B cell (primary cell): Measurements from ENCODE around the gene RAB3D. TPM values are rescaled to one million over a fixed set of nuclear protein-coding genes. Genes with fewer than 3 reads are reported as not detected.
A peak's percentile ranks its signal among the peaks of the same experiment; 100 is the strongest.

Source experiments
- ATAC-seq: fragments of 200-7000 bp; cut with Tn5 transposase; one replicate; pipeline ENCODE4 v1.10.0; 2021; ENCODE audit warnings: low read depth, mild to moderate bottlenecking, moderate number of reproducible peaks, moderate library complexity
- CTCF ChIA-PET: fragments of 350-600 bp; sonication (Branson Sonifier 250); formaldehyde crosslinking; loops from one replicate; lab custom pipeline; 2021; ENCODE audit warnings: antibody characterized with exemption, inconsistent platforms; lab: Charles Lee
- POLR2A ChIA-PET: fragments of 350-600 bp; sonication (Branson Sonifier 250); formaldehyde crosslinking; loops from one replicate; lab custom pipeline; 2021; ENCODE audit warnings: antibody characterized with exemption; lab: Charles Lee
- DNase-seq: peaks from one replicate; pipeline ENCODE4 v3.0.0; 2013
- H2AFZ ChIP-seq: 2 replicates; pipeline ENCODE4 v1.6.1; 2012; ENCODE audit warnings: mild to moderate bottlenecking, low read depth, low read length; ENCODE audit not compliant: insufficient read depth, poor library complexity, severe bottlenecking
- H3K27ac ChIP-seq, 2 donors: 1 replicate in 1 of 2; 2 replicates in 1 of 2; pipeline ENCODE4 v1.5.1; 2012 to 2013; ENCODE audit warnings: low read length in 2 of 2, mild to moderate bottlenecking in 2 of 2, moderate library complexity in 1 of 2
- H3K27me3 ChIP-seq, 4 experiments: fragments of 200-600 bp in 1 of 4; sonication (generic) in 1 of 4; replicated peaks in 1 of 4; 1 replicate in 2 of 4; 2 replicates in 2 of 4; pipeline versions ENCODE4 v1.6.1 to v1.7.0; 2013 to 2016; ENCODE audit warnings: low read length in 3 of 4, mild to moderate bottlenecking in 2 of 4, mixed read lengths in 1 of 4, moderate library complexity in 1 of 4; ENCODE audit not compliant: insufficient read depth in 4 of 4, control insufficient read depth in 3 of 4; ENCODE audit errors: control extremely low read depth in 1 of 4
- H3K36me3 ChIP-seq, 2 experiments: replicated peaks in 1 of 2; 1 replicate in 1 of 2; 2 replicates in 1 of 2; pipeline versions ENCODE4 v1.6.1 to v1.7.1; 2013; ENCODE audit warnings: low read length in 1 of 2; ENCODE audit not compliant: insufficient read depth in 2 of 2, control insufficient read depth in 1 of 2; ENCODE audit errors: control extremely low read depth in 1 of 2, extremely low read depth in 1 of 2
- H3K4me1 ChIP-seq, 2 donors: fragments of 200-600 bp in 1 of 2; sonication (generic) in 1 of 2; 1 replicate in 1 of 2; 2 replicates in 1 of 2; pipeline versions ENCODE4 v1.5.1 to v1.6.1; 2013 to 2017; ENCODE audit warnings: low read length in 2 of 2; ENCODE audit not compliant: control insufficient read depth in 2 of 2, insufficient read depth in 2 of 2
- H3K4me2 ChIP-seq: replicated peaks from 2 replicates; pipeline ENCODE3; 2012; ENCODE audit warnings: mild to moderate bottlenecking, low read depth, low read length; ENCODE audit not compliant: poor library complexity, severe bottlenecking
- H3K4me3 ChIP-seq, 5 experiments: fragments of 200-600 bp in 1 of 5; sonication (generic) in 1 of 5; 1 replicate in 3 of 5; 2 replicates in 2 of 5; pipeline versions ENCODE4 v1.5.1 to v1.7.0; 2011 to 2016; ENCODE audit warnings: low read length in 4 of 5, mild to moderate bottlenecking in 4 of 5, low read depth in 2 of 5, control low read depth in 1 of 5, moderate library complexity in 1 of 5; ENCODE audit not compliant: insufficient read depth in 1 of 5; ENCODE audit errors: control extremely low read depth in 1 of 5, extremely low read depth in 1 of 5
- H3K79me2 ChIP-seq: fragments of 200-600 bp; sonication (generic); one replicate; pipeline ENCODE4 v1.6.0; 2016; ENCODE audit warnings: low read length; ENCODE audit not compliant: control insufficient read depth, insufficient read depth
- H3K9ac ChIP-seq: fragments of 200-600 bp; sonication (generic); 2 replicates; pipeline ENCODE4 v1.6.1; 2017; ENCODE audit warnings: mild to moderate bottlenecking, low read length, moderate library complexity
- H3K9me3 ChIP-seq, 3 donors: one replicate each; pipeline versions ENCODE4 v1.6.1 to v1.7.1; 2013; ENCODE audit warnings: low read length in 2 of 3; ENCODE audit not compliant: control insufficient read depth in 2 of 3, insufficient read depth in 1 of 3; ENCODE audit errors: control extremely low read depth in 1 of 3
- H4K20me1 ChIP-seq: 2 replicates; pipeline ENCODE4 v1.6.0; 2012; ENCODE audit warnings: mild to moderate bottlenecking, low read length; ENCODE audit not compliant: insufficient read depth, control insufficient read depth, poor library complexity, severe bottlenecking
- H3K27ac Mint-ChIP-seq: one replicate; pipeline ENCODE4 v1.8.0; 2021; ENCODE audit warnings: mixed read lengths
- H3K27me3 Mint-ChIP-seq: one replicate; pipeline ENCODE4 v1.8.0; 2021; ENCODE audit warnings: mixed read lengths
- H3K4me1 Mint-ChIP-seq: one replicate; pipeline ENCODE4 v1.8.0; 2021; ENCODE audit warnings: mixed read lengths
- H3K4me3 Mint-ChIP-seq: one replicate; pipeline ENCODE4 v1.8.0; 2021; ENCODE audit warnings: mixed read lengths
- H3K9me3 Mint-ChIP-seq: one replicate; pipeline ENCODE4 v1.8.0; 2022; ENCODE audit warnings: mixed read lengths; ENCODE audit not compliant: insufficient read depth
- EZH2 ChIP-seq: IDR thresholded peaks from 2 replicates; pipeline ENCODE4 v1.6.1; 2012; ENCODE audit warnings: borderline replicate concordance, low read depth, mild to moderate bottlenecking, moderate library complexity, low read length; ENCODE audit not compliant: insufficient read depth, poor library complexity, severe bottlenecking
- WGBS: methylation state at CpG from one replicate; pipeline ENCODE4 v1.1.5; 2013; ENCODE audit warnings: missing lambda C conversion rate; ENCODE audit not compliant: insufficient coverage; 5-methylcytosine and 5-hydroxymethylcytosine counted together
- intact Hi-C: fragments of 100-400 bp; cut with micrococcal nuclease; formaldehyde crosslinking; loops from one replicate; pipeline ENCODE4 v1.10.0; 2022
- polyA plus RNA-seq: library from polyadenylated mRNA; depleted of rRNA; stranded (reverse); fragments of >200 nt; gene quantifications from 2 replicates; pipeline ENCODE4 v1.2.3, GENCODE V29; 2012
- total RNA-seq, 2 donors: library from RNA; stranded (reverse); fragments of 120-200 nt in 1 of 2; gene quantifications; 1 replicate in 1 of 2; 2 replicates in 1 of 2; pipeline versions ENCODE4 v1.2.3 to v1.2.4, GENCODE V29; 2013 to 2022
- TF ChIP-seq, protein P1 (sequence below): fragments of 200-600 bp; IDR thresholded peaks from one replicate; pipeline ENCODE4 v1.8.0; 2022; ENCODE audit warnings: antibody characterized with exemption, mild to moderate bottlenecking

The RAB3D gene
- total and polyA plus RNA-seq, 2 donors (not counting 1 experiment from before 2014, with no cell fraction given): 5.3 to 8.9 TPM

- no peak for ATAC-seq
- 97% methylated on average over 4 of the region's 4 CpGs for WGBS
Observed at GRCh38 chr19:11349171-11349570, 9.7 kb upstream of the RAB3D start.

DNA sequence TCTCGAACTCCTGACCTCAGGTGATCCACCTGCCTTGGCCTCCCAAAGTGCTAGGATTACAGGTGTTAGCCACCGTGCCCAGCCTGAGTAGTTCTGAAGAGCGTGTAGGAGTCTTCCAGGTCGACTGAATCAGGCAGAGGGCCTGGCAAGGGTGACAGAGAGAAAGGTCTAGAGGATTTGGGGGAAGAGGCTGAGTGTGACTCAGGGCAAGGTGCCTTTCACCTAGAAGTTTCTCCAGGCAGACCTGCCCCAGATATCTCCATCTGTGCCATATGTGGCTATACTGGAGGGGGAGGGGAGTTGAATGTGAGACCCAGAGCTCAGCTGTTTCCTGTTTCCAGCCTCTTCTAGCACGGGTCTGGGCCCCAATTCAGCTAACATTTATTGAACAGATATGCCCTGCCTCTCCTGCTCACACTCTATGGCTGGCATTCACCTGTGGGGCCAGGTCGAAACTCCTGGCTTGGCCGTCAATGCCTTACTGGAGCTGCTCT is 8.1 kb upstream of the RAB3D start:
- Histone ChIP-seq H3K36me3 (no peaks in the 10 kb centered on the region), H3K27me3 (no peaks in the 10 kb centered on the region), H3K4me2 (no peak overlapping the region), H3K27ac (no peak overlapping the region), H3K9me3 (peaks cover 0 to 13% (median 3%) of the 10 kb centered on the region in 3 donors), H4K20me1 (no peaks in the 10 kb centered on the region), H2AFZ (no peak overlapping the region), H3K79me2 (peaks cover 4% of the 10 kb centered on the region), H3K4me3 (no peak overlapping the region), H3K9ac (no peak overlapping the region), H3K4me1 (peaks cover 11 to 20% of the 10 kb centered on the region in 2 donors)
- Mint-ChIP-seq H3K4me1 (peaks cover 28% of the 10 kb centered on the region), H3K27ac (peak overlapping the region; percentile 63), H3K4me3 (peak overlapping the region; percentile 99), H3K27me3 (no peaks in the 10 kb centered on the region), H3K9me3 (peaks cover 4% of the 10 kb centered on the region)
- WGBS: 77% methylated on average over 6 of the region's 7 CpGs
- no peak for TF ChIP-seq EZH2
- TF ChIP-seq, protein P1, sequence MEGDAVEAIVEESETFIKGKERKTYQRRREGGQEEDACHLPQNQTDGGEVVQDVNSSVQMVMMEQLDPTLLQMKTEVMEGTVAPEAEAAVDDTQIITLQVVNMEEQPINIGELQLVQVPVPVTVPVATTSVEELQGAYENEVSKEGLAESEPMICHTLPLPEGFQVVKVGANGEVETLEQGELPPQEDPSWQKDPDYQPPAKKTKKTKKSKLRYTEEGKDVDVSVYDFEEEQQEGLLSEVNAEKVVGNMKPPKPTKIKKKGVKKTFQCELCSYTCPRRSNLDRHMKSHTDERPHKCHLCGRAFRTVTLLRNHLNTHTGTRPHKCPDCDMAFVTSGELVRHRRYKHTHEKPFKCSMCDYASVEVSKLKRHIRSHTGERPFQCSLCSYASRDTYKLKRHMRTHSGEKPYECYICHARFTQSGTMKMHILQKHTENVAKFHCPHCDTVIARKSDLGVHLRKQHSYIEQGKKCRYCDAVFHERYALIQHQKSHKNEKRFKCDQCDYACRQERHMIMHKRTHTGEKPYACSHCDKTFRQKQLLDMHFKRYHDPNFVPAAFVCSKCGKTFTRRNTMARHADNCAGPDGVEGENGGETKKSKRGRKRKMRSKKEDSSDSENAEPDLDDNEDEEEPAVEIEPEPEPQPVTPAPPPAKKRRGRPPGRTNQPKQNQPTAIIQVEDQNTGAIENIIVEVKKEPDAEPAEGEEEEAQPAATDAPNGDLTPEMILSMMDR: no peak
- ChIA-PET POLR2A (interaction anchor here (3.0 kb wide), 1 partner anchor 27 kb away, joined by 23 read pairs; the partner anchor contains the start of gene SWSAP1), CTCF (interaction anchor here (0.6 to 1.6 kb wide), 2 partner anchors 34 to 64 kb away, joined by 3 to 6 read pairs; no protein-coding TSS in a partner anchor)
- intact Hi-C loops: no loop called here
- DNase-seq (no peak), ATAC-seq (no peak)

More at GRCh38 chr19:11349171-11349570, 9.7 kb upstream of the RAB3D start:
- peaks cover 11 to 20% of the 10 kb centered on the region in 2 donors for H3K4me1 ChIP-seq
- H3K4me3 ChIP-seq: no peak overlapping the region
- peaks cover 0 to 13% (median 3%) of the 10 kb centered on the region in 3 donors for H3K9me3 ChIP-seq
- no peak overlapping the region for H3K27ac Mint-ChIP-seq
- H3K27me3 Mint-ChIP-seq: no peaks in the 10 kb centered on the region
- H3K27me3 ChIP-seq: no peaks in the 10 kb centered on the region
- peaks cover 4% of the 10 kb centered on the region for H3K79me2 ChIP-seq
- H3K36me3 ChIP-seq: no peaks in the 10 kb centered on the region
- H3K9ac ChIP-seq: no peak overlapping the region
- no peak overlapping the region for H3K4me3 Mint-ChIP-seq
- no peak overlapping the region for H2AFZ ChIP-seq
- H4K20me1 ChIP-seq: no peaks in the 10 kb centered on the region
- H3K4me2 ChIP-seq: no peak overlapping the region
- no peak for TF ChIP-seq EZH2
- TF ChIP-seq, protein P1: no peak
- no peak overlapping the region for H3K27ac ChIP-seq
- ChIA-PET POLR2A (no interaction called here), CTCF (no interaction called here)
- DNase-seq: no peak
- H3K9me3 Mint-ChIP-seq: peaks cover 4% of the 10 kb centered on the region
- H3K4me1 Mint-ChIP-seq: peaks cover 27% of the 10 kb centered on the region
- intact Hi-C loops: no loop called here
